ENCODE data around the gene PATZ1. TPM values are rescaled to one million over a fixed set of nuclear protein-coding genes. Genes with fewer than 3 reads are reported as not detected.

PATZ1 gene
- total RNA-seq, 1 experiment from 2014 or later: 60.5 TPM

DNA sequence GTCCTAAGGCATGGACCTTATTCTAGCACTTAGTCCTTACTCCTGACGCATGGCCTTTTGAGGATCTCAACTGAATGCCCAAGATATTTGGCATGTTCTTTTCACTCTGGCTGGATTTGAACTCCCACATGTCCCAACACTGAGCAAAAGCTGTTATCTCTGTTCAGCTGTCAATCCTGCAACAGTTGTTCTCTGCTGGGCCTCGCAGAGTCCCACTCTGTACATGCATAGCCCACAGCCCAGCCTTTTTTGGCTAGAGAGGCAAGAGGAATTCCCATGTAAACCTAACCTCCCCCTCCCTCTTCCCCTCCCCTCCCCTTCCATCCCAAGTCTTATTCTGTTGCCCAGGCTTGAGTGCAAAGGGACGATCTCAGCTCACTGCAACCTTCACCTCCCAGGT is 31.5 kb upstream of the PATZ1 start:
- H3K4me3 Mint-ChIP-seq: no peak overlapping the region
- ChIA-PET CTCF (interaction anchor here (0.7 to 1.3 kb wide), 2 partner anchors 64 to 592 kb away, joined by 3 read pairs; no protein-coding TSS in a partner anchor), POLR2A (no interaction called here)
- no peak overlapping the region for H3K27ac Mint-ChIP-seq
- H3K27me3 Mint-ChIP-seq (ENCODE audit: low read depth): no peaks in the 10 kb centered on the region; the same call in 1 of the 2 replicates
- no peaks in the 10 kb centered on the region for H3K9me3 Mint-ChIP-seq
- no peak for ATAC-seq
- no peaks in the 10 kb centered on the region for H3K36me3 Mint-ChIP-seq
- H3K4me1 Mint-ChIP-seq: no peaks in the 10 kb centered on the region
- no peak for DNase-seq (ENCODE audit: low spot score)
- TF ChIP-seq NFYB (CRISPR knock-in tag; conservative IDR thresholded peaks at IDR 0.05; ENCODE audit: low read depth) (no peak), FOXP1 (CRISPR knock-in tag; IDR thresholded peaks at IDR 0.05; ENCODE audit: borderline replicate concordance) (no peak), OVOL2 (CRISPR knock-in tag; IDR thresholded peaks at IDR 0.05; ENCODE audit: borderline replicate concordance) (no peak), ZNF317 (CRISPR knock-in tag; IDR thresholded peaks at IDR 0.05; ENCODE audit: borderline replicate concordance, low read depth) (no peak), SP1 (CRISPR knock-in tag; conservative IDR thresholded peaks at IDR 0.05) (no peak)
- TF ChIP-seq, protein P1, sequence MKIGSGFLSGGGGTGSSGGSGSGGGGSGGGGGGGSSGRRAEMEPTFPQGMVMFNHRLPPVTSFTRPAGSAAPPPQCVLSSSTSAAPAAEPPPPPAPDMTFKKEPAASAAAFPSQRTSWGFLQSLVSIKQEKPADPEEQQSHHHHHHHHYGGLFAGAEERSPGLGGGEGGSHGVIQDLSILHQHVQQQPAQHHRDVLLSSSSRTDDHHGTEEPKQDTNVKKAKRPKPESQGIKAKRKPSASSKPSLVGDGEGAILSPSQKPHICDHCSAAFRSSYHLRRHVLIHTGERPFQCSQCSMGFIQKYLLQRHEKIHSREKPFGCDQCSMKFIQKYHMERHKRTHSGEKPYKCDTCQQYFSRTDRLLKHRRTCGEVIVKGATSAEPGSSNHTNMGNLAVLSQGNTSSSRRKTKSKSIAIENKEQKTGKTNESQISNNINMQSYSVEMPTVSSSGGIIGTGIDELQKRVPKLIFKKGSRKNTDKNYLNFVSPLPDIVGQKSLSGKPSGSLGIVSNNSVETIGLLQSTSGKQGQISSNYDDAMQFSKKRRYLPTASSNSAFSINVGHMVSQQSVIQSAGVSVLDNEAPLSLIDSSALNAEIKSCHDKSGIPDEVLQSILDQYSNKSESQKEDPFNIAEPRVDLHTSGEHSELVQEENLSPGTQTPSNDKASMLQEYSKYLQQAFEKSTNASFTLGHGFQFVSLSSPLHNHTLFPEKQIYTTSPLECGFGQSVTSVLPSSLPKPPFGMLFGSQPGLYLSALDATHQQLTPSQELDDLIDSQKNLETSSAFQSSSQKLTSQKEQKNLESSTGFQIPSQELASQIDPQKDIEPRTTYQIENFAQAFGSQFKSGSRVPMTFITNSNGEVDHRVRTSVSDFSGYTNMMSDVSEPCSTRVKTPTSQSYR (CRISPR knock-in tag; IDR thresholded peaks at IDR 0.05): no peak
- TF ChIP-seq, protein P2, sequence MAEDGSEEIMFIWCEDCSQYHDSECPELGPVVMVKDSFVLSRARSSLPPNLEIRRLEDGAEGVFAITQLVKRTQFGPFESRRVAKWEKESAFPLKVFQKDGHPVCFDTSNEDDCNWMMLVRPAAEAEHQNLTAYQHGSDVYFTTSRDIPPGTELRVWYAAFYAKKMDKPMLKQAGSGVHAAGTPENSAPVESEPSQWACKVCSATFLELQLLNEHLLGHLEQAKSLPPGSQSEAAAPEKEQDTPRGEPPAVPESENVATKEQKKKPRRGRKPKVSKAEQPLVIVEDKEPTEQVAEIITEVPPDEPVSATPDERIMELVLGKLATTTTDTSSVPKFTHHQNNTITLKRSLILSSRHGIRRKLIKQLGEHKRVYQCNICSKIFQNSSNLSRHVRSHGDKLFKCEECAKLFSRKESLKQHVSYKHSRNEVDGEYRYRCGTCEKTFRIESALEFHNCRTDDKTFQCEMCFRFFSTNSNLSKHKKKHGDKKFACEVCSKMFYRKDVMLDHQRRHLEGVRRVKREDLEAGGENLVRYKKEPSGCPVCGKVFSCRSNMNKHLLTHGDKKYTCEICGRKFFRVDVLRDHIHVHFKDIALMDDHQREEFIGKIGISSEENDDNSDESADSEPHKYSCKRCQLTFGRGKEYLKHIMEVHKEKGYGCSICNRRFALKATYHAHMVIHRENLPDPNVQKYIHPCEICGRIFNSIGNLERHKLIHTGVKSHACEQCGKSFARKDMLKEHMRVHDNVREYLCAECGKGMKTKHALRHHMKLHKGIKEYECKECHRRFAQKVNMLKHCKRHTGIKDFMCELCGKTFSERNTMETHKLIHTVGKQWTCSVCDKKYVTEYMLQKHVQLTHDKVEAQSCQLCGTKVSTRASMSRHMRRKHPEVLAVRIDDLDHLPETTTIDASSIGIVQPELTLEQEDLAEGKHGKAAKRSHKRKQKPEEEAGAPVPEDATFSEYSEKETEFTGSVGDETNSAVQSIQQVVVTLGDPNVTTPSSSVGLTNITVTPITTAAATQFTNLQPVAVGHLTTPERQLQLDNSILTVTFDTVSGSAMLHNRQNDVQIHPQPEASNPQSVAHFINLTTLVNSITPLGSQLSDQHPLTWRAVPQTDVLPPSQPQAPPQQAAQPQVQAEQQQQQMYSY (CRISPR knock-in tag; IDR thresholded peaks at IDR 0.05): no peak
- TF ChIP-seq, protein P3, sequence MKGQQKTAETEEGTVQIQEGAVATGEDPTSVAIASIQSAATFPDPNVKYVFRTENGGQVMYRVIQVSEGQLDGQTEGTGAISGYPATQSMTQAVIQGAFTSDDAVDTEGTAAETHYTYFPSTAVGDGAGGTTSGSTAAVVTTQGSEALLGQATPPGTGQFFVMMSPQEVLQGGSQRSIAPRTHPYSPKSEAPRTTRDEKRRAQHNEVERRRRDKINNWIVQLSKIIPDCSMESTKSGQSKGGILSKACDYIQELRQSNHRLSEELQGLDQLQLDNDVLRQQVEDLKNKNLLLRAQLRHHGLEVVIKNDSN (CRISPR knock-in tag; IDR thresholded peaks at IDR 0.05): no peak
- TF ChIP-seq, protein P4, sequence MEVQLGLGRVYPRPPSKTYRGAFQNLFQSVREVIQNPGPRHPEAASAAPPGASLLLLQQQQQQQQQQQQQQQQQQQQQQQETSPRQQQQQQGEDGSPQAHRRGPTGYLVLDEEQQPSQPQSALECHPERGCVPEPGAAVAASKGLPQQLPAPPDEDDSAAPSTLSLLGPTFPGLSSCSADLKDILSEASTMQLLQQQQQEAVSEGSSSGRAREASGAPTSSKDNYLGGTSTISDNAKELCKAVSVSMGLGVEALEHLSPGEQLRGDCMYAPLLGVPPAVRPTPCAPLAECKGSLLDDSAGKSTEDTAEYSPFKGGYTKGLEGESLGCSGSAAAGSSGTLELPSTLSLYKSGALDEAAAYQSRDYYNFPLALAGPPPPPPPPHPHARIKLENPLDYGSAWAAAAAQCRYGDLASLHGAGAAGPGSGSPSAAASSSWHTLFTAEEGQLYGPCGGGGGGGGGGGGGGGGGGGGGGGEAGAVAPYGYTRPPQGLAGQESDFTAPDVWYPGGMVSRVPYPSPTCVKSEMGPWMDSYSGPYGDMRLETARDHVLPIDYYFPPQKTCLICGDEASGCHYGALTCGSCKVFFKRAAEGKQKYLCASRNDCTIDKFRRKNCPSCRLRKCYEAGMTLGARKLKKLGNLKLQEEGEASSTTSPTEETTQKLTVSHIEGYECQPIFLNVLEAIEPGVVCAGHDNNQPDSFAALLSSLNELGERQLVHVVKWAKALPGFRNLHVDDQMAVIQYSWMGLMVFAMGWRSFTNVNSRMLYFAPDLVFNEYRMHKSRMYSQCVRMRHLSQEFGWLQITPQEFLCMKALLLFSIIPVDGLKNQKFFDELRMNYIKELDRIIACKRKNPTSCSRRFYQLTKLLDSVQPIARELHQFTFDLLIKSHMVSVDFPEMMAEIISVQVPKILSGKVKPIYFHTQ (CRISPR knock-in tag; IDR thresholded peaks at IDR 0.05): no peak
- TF ChIP-seq, protein P5, sequence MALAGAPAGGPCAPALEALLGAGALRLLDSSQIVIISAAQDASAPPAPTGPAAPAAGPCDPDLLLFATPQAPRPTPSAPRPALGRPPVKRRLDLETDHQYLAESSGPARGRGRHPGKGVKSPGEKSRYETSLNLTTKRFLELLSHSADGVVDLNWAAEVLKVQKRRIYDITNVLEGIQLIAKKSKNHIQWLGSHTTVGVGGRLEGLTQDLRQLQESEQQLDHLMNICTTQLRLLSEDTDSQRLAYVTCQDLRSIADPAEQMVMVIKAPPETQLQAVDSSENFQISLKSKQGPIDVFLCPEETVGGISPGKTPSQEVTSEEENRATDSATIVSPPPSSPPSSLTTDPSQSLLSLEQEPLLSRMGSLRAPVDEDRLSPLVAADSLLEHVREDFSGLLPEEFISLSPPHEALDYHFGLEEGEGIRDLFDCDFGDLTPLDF (CRISPR knock-in tag; IDR thresholded peaks at IDR 0.05): no peak

DNA sequence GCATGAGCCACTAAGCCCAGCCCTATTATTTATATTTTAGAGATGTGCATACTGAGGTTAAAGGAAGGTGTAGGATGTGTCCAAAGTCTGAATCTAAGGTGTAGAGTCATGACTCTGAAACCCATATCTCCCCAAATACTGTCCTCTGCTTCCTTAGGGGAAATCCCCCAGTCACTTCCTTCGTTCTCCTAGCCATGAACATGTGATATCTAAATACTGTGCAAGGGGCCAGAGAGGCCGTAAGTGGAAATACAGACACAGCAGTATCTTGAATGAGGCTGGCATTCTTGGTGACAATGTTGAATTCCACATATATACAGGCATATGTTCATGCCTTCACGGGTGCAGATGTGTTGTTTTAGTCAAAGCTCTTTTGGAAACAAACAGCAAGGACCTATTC is 21.3 kb upstream of the PATZ1 start:
- peaks cover 6% of the 10 kb centered on the region for H3K4me1 Mint-ChIP-seq
- no peak for DNase-seq (ENCODE audit: low spot score)
- H3K27ac Mint-ChIP-seq: no peak overlapping the region
- no peaks in the 10 kb centered on the region for H3K27me3 Mint-ChIP-seq (ENCODE audit: low read depth)
- no peak overlapping the region for H3K4me3 Mint-ChIP-seq
- ATAC-seq: no peak
- H3K9me3 Mint-ChIP-seq: no peaks in the 10 kb centered on the region
- no peaks in the 10 kb centered on the region for H3K36me3 Mint-ChIP-seq
- ChIA-PET POLR2A (no interaction called here), CTCF (interaction anchor here (1.0 to 1.1 kb wide), 2 partner anchors 84 to 189 kb away, joined by 3 read pairs; no protein-coding TSS in a partner anchor)
- TF ChIP-seq, protein P6, sequence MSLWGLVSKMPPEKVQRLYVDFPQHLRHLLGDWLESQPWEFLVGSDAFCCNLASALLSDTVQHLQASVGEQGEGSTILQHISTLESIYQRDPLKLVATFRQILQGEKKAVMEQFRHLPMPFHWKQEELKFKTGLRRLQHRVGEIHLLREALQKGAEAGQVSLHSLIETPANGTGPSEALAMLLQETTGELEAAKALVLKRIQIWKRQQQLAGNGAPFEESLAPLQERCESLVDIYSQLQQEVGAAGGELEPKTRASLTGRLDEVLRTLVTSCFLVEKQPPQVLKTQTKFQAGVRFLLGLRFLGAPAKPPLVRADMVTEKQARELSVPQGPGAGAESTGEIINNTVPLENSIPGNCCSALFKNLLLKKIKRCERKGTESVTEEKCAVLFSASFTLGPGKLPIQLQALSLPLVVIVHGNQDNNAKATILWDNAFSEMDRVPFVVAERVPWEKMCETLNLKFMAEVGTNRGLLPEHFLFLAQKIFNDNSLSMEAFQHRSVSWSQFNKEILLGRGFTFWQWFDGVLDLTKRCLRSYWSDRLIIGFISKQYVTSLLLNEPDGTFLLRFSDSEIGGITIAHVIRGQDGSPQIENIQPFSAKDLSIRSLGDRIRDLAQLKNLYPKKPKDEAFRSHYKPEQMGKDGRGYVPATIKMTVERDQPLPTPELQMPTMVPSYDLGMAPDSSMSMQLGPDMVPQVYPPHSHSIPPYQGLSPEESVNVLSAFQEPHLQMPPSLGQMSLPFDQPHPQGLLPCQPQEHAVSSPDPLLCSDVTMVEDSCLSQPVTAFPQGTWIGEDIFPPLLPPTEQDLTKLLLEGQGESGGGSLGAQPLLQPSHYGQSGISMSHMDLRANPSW (CRISPR knock-in tag; conservative IDR thresholded peaks at IDR 0.05; ENCODE audit: low read depth): no peak
- TF ChIP-seq, protein P7, sequence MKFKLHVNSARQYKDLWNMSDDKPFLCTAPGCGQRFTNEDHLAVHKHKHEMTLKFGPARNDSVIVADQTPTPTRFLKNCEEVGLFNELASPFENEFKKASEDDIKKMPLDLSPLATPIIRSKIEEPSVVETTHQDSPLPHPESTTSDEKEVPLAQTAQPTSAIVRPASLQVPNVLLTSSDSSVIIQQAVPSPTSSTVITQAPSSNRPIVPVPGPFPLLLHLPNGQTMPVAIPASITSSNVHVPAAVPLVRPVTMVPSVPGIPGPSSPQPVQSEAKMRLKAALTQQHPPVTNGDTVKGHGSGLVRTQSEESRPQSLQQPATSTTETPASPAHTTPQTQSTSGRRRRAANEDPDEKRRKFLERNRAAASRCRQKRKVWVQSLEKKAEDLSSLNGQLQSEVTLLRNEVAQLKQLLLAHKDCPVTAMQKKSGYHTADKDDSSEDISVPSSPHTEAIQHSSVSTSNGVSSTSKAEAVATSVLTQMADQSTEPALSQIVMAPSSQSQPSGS (CRISPR knock-in tag; IDR thresholded peaks at IDR 0.05; ENCODE audit: borderline replicate concordance, low read depth): no peak
- TF ChIP-seq ATF1 (CRISPR knock-in tag; IDR thresholded peaks at IDR 0.05): no peak
- TF ChIP-seq, protein P8, sequence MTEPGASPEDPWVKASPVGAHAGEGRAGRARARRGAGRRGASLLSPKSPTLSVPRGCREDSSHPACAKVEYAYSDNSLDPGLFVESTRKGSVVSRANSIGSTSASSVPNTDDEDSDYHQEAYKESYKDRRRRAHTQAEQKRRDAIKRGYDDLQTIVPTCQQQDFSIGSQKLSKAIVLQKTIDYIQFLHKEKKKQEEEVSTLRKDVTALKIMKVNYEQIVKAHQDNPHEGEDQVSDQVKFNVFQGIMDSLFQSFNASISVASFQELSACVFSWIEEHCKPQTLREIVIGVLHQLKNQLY (CRISPR knock-in tag; IDR thresholded peaks at IDR 0.05): no peak
- TF ChIP-seq ZNF232 (CRISPR knock-in tag; IDR thresholded peaks at IDR 0.05): no peak
- TF ChIP-seq ZNF317 (CRISPR knock-in tag; IDR thresholded peaks at IDR 0.05; ENCODE audit: borderline replicate concordance, low read depth): no peak
- TF ChIP-seq NFE2L1 (CRISPR knock-in tag; IDR thresholded peaks at IDR 0.05): no peak

Measured in WTC11 (cell line).